ENCODE results near the gene DIDO1.

DNA sequence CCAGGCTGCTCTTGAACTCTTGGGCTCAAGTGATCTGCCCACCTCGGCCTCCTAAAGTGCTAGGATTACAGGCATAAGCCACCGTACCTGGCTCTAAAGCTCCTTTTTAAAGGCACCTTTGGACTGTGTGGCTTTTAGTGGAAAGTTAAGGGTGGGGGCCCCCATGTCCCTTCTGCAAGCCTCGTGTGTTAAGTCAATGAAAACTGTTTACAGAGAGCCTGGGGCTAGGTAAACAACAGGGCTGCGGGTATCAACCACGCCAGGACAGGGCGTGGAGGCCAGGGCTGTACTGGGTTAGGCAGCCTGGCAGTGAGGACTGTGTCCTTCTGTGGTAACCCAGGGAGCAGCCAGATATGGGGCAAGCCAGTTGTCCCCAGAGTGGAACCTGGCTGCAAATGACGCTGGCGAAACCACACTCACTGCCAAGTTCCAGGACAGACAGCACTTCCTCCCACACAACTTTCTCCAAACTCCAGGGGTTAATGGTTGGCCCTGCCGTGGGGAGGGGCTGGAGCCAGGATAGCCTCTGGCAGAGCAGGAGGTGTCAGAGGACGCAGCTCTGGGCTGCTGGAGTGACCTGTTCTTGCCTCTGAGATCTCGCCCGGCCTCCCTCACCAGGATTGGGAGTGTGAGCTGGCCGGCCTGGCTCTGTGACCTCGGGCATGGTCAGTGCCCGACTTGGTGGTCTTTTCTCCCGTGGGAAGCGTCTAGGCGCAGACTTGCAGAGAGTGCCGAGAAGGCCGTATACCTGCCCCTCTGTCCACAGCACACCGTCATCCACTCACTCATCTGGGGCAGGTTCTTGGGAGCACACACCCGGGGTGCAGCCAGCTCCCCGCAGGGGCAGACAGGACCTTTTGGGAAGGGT is 29.4 kb upstream of the DIDO1 start:
- TF ChIP-seq, protein P1, sequence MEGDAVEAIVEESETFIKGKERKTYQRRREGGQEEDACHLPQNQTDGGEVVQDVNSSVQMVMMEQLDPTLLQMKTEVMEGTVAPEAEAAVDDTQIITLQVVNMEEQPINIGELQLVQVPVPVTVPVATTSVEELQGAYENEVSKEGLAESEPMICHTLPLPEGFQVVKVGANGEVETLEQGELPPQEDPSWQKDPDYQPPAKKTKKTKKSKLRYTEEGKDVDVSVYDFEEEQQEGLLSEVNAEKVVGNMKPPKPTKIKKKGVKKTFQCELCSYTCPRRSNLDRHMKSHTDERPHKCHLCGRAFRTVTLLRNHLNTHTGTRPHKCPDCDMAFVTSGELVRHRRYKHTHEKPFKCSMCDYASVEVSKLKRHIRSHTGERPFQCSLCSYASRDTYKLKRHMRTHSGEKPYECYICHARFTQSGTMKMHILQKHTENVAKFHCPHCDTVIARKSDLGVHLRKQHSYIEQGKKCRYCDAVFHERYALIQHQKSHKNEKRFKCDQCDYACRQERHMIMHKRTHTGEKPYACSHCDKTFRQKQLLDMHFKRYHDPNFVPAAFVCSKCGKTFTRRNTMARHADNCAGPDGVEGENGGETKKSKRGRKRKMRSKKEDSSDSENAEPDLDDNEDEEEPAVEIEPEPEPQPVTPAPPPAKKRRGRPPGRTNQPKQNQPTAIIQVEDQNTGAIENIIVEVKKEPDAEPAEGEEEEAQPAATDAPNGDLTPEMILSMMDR (IDR thresholded peaks at IDR 0.05): no peak
- no peak for TF ChIP-seq POLR2A (IDR thresholded peaks at IDR 0.05)

Measured in Peyer's patch (tissue), 4 donors.